ENCODE measurements around the gene FGF1. TPM values are rescaled to one million over a fixed set of nuclear protein-coding genes. Genes with fewer than 3 reads are reported as not detected.

FGF1 gene
- total RNA-seq, 1 donor from 2014 or later: not detected

DNA sequence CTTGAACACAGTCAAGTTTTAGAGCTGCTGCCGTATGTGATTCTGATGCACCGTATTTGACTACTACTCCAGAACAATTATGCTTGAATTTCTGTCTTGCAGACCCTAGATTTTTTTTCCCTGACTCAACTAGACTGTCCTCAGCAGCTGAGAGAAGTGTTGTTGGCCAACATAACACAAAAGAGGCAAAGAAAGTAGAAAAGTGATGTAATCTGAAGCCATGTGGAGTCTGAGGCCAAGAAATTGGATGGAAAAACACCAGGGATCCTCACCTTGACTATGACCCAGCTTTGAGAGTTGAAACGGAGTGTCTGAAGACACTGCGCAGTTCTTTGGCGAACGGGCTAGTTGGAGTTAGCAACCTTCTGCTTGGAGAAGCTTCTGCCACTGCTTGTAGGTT is 36.3 kb upstream of the FGF1 start:
- Histone ChIP-seq H3K9ac (no peak overlapping the region), H3K27me3 (no peaks in the 10 kb centered on the region), H3K36me3 (no peaks in the 10 kb centered on the region), H4K20me1 (ENCODE audit: low read depth) (no peaks in the 10 kb centered on the region), H3K27ac (no peak overlapping the region), H3K79me2 (ENCODE audit: low read depth) (no peaks in the 10 kb centered on the region), H3K4me3 (no peak overlapping the region), H3F3A (ENCODE audit: low read depth) (peaks cover 3% of the 10 kb centered on the region), H3K9me3 (ENCODE audit: low read depth) (no peaks in the 10 kb centered on the region), H3K4me1 (peaks cover 3% of the 10 kb centered on the region), H2AFZ (replicated peaks) (no peak overlapping the region), H3K4me2 (no peak overlapping the region)
- peaks cover 6% of the 10 kb centered on the region for H3K27me3 Mint-ChIP-seq (ENCODE audit: insufficient read depth, low read depth)
- H3K4me1 Mint-ChIP-seq: peaks cover 16% of the 10 kb centered on the region
- TF ChIP-seq, protein P1, sequence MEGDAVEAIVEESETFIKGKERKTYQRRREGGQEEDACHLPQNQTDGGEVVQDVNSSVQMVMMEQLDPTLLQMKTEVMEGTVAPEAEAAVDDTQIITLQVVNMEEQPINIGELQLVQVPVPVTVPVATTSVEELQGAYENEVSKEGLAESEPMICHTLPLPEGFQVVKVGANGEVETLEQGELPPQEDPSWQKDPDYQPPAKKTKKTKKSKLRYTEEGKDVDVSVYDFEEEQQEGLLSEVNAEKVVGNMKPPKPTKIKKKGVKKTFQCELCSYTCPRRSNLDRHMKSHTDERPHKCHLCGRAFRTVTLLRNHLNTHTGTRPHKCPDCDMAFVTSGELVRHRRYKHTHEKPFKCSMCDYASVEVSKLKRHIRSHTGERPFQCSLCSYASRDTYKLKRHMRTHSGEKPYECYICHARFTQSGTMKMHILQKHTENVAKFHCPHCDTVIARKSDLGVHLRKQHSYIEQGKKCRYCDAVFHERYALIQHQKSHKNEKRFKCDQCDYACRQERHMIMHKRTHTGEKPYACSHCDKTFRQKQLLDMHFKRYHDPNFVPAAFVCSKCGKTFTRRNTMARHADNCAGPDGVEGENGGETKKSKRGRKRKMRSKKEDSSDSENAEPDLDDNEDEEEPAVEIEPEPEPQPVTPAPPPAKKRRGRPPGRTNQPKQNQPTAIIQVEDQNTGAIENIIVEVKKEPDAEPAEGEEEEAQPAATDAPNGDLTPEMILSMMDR (IDR thresholded peaks at IDR 0.05): no peak
- no peak for TF ChIP-seq EZH2phosphoT487 (IDR thresholded peaks at IDR 0.05)
- no peak for TF ChIP-seq EZH2 (IDR thresholded peaks at IDR 0.05)
- H3K36me3 Mint-ChIP-seq: no peaks in the 10 kb centered on the region
- no peak overlapping the region for H3K27ac Mint-ChIP-seq
- H3K9me3 Mint-ChIP-seq: no peaks in the 10 kb centered on the region
- H3K4me3 Mint-ChIP-seq: no peak overlapping the region
- DNase-seq (ENCODE audit: low spot score): no peak

DNA sequence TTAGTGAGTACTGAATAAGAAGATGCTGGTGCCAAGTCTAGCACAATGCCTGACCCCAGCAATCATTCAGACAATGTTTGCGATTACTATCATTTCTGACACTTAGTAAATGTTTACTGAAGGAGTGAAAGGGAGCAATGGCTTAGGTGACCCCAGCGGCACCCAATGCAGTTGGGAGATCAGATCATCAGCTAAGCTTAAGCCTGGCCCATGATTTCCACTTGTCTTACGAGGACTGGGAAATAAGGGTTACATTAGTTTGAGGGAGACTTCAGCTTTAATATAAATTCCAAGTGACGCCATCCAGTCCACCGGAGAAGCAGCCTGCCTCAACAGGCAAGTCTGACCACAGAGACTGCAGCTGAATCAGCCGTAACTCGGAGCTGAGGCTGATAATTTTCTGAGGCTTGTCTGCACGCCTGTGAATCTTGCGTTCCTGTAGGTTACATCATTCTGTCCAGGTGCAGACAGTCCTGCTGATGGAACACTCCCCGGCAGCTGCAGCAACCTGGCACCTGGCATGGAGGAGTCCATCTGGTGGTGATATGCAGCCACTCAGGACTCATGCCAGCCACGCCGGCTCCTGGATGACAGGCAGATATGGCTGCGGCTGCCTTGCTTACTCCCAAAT is 34.9 kb upstream of the FGF1 start:
- no peaks in the 10 kb centered on the region for H3K36me3 Mint-ChIP-seq

DNA sequence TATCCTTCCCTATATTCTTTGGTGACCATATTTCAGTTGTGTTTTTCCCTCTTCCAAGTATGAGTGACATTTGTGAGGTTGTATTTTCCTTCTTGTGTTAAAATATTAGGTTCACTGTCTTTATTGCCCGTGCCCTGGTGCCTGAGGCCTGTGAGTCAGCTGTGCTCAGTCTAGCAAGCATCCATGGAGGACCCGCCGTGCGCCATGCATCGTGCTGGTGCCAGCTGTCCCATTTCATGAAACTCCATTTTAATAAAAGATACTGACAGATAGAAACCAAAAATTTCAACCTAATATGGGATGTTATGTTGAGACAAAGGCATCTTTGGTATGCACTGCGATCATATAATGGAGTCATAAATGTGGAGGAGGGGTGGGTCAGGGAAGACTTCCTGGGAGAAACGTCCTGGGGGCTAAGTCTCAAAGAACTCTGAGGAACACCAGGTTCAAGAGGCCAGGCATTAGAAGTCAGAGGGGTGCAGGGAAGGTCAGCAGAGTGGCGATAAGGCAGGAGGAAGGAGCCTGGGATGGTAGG is 34.0 kb upstream of the FGF1 start:
- H2AFZ ChIP-seq (replicated peaks): no peak overlapping the region
- TF ChIP-seq EZH2phosphoT487 (IDR thresholded peaks at IDR 0.05) (no peak), EZH2 (IDR thresholded peaks at IDR 0.05) (no peak)
- TF ChIP-seq, protein P1 (IDR thresholded peaks at IDR 0.05): no peak
- peaks cover 6% of the 10 kb centered on the region for H3K27me3 Mint-ChIP-seq (ENCODE audit: insufficient read depth, low read depth)
- peaks cover 5% of the 10 kb centered on the region for H3F3A ChIP-seq (ENCODE audit: low read depth)
- H3K9me3 Mint-ChIP-seq: no peaks in the 10 kb centered on the region
- peaks cover 24% of the 10 kb centered on the region for H3K4me1 Mint-ChIP-seq
- H3K79me2 ChIP-seq (ENCODE audit: low read depth): no peaks in the 10 kb centered on the region
- H3K27ac Mint-ChIP-seq: peak overlapping the region; percentile 14
- H3K9ac ChIP-seq: no peak overlapping the region
- H3K4me3 ChIP-seq: no peak overlapping the region
- peaks cover 4% of the 10 kb centered on the region for H3K4me1 ChIP-seq
- no peak for DNase-seq (ENCODE audit: low spot score)
- no peaks in the 10 kb centered on the region for H3K36me3 ChIP-seq
- H3K4me3 Mint-ChIP-seq: no peak overlapping the region
- no peaks in the 10 kb centered on the region for H3K9me3 ChIP-seq (ENCODE audit: low read depth)
- H4K20me1 ChIP-seq (ENCODE audit: low read depth): no peaks in the 10 kb centered on the region
- H3K4me2 ChIP-seq: no peak overlapping the region
- no peak overlapping the region for H3K27ac ChIP-seq
- no peaks in the 10 kb centered on the region for H3K27me3 ChIP-seq
- no peaks in the 10 kb centered on the region for H3K36me3 Mint-ChIP-seq

More for the DNA sequence above, 34.9 kb upstream of the FGF1 start:
- H3K27me3 Mint-ChIP-seq (ENCODE audit: insufficient read depth, low read depth): peaks cover 6% of the 10 kb centered on the region
- H3F3A ChIP-seq (ENCODE audit: low read depth): peaks cover 5% of the 10 kb centered on the region
- DNase-seq (ENCODE audit: low spot score): no peak
- H2AFZ ChIP-seq (replicated peaks): no peak overlapping the region
- H3K27ac Mint-ChIP-seq: no peak overlapping the region
- H3K9me3 Mint-ChIP-seq: no peaks in the 10 kb centered on the region
- H3K4me3 Mint-ChIP-seq: no peak overlapping the region
- no peaks in the 10 kb centered on the region for H3K36me3 ChIP-seq
- no peaks in the 10 kb centered on the region for H3K27me3 ChIP-seq
- H3K4me1 Mint-ChIP-seq: peaks cover 24% of the 10 kb centered on the region
- TF ChIP-seq EZH2phosphoT487 (IDR thresholded peaks at IDR 0.05) (no peak), EZH2 (IDR thresholded peaks at IDR 0.05) (no peak)
- TF ChIP-seq, protein P1 (IDR thresholded peaks at IDR 0.05): no peak
- H3K4me1 ChIP-seq: peaks cover 4% of the 10 kb centered on the region
- H3K9ac ChIP-seq: no peak overlapping the region
- no peaks in the 10 kb centered on the region for H3K9me3 ChIP-seq (ENCODE audit: low read depth)
- no peaks in the 10 kb centered on the region for H3K79me2 ChIP-seq (ENCODE audit: low read depth)
- H4K20me1 ChIP-seq (ENCODE audit: low read depth): no peaks in the 10 kb centered on the region
- H3K27ac ChIP-seq: no peak overlapping the region
- H3K4me2 ChIP-seq: no peak overlapping the region
- no peak overlapping the region for H3K4me3 ChIP-seq
